A673 (cell line): ENCODE results near the gene DTWD2.

Experiments used
- EZH2 ChIP-seq: fragments of 200-600 bp; sonication (generic); IDR thresholded peaks from 2 replicates; pipeline ENCODE4 v1.6.1; 2017; ENCODE audit warnings: borderline replicate concordance, low read depth, mild to moderate bottlenecking, mixed read lengths, antibody characterized with exemption, low read length; ENCODE audit not compliant: poor library complexity, severe bottlenecking
- TF ChIP-seq, protein P1 (sequence below): fragments of 300-800, 200-600 bp; sonication (generic); conservative IDR thresholded peaks from 2 replicates; pipeline ENCODE4 v1.5.1; 2017; ENCODE audit warnings: low read depth, mild to moderate bottlenecking, antibody characterized with exemption, low read length, moderate library complexity, mixed read lengths

DNA sequence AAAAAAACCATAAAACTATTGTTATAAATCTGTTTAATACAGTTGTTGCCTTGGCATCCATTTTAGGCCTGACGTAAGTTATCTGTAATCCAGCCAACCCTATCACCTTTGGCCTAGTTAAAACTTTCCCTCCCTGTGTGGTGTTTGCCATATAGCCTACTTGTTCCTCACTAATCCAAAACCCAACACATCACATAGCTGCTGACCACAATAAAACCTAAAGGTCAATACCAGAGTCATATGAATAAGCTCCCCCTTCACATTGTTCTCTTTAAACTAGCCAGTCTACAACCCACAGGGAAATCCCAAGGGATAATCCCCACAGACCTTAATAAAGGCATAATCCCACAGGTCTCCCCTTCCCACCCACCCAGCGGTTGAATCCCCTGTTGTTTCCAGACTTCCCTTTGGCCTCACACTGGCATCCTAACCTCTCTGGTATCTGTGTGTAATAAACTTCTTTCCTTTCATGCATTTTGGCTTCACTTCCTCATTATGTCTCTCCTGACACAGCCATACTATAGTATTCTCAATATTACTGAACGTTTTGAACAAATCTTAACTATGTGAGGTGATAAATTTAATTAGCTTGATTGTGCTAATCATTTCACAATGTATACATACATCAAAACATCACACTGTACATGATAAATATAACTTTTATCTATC lies 50.8 kb downstream of the DTWD2 start:
- no peak for TF ChIP-seq EZH2
- TF ChIP-seq, protein P1, sequence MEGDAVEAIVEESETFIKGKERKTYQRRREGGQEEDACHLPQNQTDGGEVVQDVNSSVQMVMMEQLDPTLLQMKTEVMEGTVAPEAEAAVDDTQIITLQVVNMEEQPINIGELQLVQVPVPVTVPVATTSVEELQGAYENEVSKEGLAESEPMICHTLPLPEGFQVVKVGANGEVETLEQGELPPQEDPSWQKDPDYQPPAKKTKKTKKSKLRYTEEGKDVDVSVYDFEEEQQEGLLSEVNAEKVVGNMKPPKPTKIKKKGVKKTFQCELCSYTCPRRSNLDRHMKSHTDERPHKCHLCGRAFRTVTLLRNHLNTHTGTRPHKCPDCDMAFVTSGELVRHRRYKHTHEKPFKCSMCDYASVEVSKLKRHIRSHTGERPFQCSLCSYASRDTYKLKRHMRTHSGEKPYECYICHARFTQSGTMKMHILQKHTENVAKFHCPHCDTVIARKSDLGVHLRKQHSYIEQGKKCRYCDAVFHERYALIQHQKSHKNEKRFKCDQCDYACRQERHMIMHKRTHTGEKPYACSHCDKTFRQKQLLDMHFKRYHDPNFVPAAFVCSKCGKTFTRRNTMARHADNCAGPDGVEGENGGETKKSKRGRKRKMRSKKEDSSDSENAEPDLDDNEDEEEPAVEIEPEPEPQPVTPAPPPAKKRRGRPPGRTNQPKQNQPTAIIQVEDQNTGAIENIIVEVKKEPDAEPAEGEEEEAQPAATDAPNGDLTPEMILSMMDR: no peak
